ENCODE results near the gene DGKE.

DNA sequence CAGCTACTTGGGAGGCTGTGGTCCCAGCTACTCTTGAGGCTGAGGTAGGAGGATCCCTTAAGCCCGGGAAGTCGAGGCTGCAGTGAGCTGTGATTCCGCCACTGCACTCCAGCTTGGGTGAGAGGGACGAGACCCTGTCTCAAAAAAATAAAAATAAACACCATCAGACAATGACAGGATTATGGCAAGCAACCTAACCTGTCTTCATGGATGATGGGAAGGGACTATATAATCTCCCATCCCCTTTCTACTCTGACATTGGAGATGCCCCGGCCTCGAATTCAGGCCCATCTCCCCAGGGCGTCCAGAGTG, 79.0 kb downstream of the DGKE start:
- TF ChIP-seq, protein P1, sequence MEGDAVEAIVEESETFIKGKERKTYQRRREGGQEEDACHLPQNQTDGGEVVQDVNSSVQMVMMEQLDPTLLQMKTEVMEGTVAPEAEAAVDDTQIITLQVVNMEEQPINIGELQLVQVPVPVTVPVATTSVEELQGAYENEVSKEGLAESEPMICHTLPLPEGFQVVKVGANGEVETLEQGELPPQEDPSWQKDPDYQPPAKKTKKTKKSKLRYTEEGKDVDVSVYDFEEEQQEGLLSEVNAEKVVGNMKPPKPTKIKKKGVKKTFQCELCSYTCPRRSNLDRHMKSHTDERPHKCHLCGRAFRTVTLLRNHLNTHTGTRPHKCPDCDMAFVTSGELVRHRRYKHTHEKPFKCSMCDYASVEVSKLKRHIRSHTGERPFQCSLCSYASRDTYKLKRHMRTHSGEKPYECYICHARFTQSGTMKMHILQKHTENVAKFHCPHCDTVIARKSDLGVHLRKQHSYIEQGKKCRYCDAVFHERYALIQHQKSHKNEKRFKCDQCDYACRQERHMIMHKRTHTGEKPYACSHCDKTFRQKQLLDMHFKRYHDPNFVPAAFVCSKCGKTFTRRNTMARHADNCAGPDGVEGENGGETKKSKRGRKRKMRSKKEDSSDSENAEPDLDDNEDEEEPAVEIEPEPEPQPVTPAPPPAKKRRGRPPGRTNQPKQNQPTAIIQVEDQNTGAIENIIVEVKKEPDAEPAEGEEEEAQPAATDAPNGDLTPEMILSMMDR (IDR thresholded peaks at IDR 0.05) = no peak
- TF ChIP-seq ZFX (IDR thresholded peaks at IDR 0.05; ENCODE audit: borderline replicate concordance) = no peak

Measured in 22Rv1 (cell line).